Epithelial cell of esophagus (primary cell): Measurements from ENCODE around the gene EML2.

Experiments used
- DNase-seq: peaks from one replicate; pipeline ENCODE4 v3.0.0; 2010; ENCODE audit warnings: low read depth
- H3K4me3 ChIP-seq: 2 replicates; pipeline ENCODE4 v1.5.1; 2011; ENCODE audit warnings: mild to moderate bottlenecking, low read length, control low read depth
- TF ChIP-seq, protein P1 (sequence below): IDR thresholded peaks from 2 replicates; pipeline ENCODE4 v1.5.1; 2011; ENCODE audit warnings: low read depth, mild to moderate bottlenecking, low read length, control low read depth, inconsistent platforms; ENCODE audit not compliant: insufficient read depth; ENCODE audit errors: missing control alignments

EML2 gene

DNA sequence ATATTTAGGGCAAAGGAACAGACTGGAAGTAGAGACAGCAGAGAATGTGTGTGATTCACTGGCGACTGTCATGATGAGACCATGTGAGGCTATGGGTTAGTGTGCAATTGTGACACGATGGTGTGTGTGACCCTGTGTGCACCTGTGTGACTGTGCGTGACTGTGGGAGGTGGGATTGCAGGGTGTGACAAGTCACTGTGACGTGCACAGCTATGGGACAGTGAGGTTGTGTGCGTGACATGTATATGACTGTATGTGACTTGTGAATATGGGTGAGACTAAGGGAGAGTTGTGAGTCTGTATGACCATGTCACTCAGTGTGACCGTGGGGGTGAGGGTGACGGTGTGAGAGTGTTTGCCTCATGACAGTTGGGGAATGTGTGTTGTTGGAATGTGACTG lies 25.4 kb upstream of the EML2 start:
- no peak overlapping the region for H3K4me3 ChIP-seq
- DNase-seq = no peak
- TF ChIP-seq, protein P1, sequence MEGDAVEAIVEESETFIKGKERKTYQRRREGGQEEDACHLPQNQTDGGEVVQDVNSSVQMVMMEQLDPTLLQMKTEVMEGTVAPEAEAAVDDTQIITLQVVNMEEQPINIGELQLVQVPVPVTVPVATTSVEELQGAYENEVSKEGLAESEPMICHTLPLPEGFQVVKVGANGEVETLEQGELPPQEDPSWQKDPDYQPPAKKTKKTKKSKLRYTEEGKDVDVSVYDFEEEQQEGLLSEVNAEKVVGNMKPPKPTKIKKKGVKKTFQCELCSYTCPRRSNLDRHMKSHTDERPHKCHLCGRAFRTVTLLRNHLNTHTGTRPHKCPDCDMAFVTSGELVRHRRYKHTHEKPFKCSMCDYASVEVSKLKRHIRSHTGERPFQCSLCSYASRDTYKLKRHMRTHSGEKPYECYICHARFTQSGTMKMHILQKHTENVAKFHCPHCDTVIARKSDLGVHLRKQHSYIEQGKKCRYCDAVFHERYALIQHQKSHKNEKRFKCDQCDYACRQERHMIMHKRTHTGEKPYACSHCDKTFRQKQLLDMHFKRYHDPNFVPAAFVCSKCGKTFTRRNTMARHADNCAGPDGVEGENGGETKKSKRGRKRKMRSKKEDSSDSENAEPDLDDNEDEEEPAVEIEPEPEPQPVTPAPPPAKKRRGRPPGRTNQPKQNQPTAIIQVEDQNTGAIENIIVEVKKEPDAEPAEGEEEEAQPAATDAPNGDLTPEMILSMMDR = no peak

DNA sequence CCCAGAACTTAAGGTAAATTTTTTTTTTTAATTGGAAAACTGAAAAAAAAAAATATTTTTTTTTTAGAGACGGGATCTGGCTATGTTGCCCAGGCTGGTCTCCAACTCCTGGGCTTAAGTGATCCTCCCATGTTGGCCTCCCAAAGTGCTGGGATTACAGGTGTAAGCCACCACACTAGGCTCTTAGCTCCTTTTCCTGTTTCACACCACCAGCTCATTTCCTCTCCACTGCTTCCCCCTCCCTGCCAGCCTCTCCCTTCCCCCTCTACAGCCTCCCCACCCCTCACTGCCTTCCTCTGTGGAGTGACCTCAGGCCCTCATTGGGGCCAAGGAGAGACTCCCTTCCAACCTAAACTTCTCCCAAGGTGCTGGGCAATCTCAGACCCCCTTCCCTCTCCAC lies 24.6 kb upstream of the EML2 start:
- no peak for DNase-seq
- no peak overlapping the region for H3K4me3 ChIP-seq
- TF ChIP-seq, protein P1 = no peak

DNA sequence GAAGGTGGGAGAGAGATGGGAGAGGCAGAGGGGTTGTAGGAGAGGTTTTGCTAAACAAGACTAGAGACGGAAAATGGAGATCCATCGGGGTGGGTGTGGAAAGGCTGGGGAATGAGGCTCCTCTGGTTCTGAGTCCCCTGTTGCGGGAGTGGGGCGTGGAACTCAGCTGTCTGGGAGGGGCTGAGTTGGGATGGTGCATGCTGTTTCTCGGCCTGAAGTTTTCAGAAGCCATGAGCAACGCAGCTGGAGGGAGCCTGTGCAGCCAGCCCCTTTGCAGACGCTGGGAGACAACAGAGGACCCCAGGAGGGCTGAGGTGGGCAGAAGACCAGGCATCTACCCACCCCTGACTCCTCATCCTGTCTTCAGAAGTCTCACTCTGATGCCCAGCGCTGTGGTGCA lies 21.4 kb upstream of the EML2 start:
- no peak for DNase-seq
- TF ChIP-seq, protein P1 = no peak
- H3K4me3 ChIP-seq = no peak overlapping the region

DNA sequence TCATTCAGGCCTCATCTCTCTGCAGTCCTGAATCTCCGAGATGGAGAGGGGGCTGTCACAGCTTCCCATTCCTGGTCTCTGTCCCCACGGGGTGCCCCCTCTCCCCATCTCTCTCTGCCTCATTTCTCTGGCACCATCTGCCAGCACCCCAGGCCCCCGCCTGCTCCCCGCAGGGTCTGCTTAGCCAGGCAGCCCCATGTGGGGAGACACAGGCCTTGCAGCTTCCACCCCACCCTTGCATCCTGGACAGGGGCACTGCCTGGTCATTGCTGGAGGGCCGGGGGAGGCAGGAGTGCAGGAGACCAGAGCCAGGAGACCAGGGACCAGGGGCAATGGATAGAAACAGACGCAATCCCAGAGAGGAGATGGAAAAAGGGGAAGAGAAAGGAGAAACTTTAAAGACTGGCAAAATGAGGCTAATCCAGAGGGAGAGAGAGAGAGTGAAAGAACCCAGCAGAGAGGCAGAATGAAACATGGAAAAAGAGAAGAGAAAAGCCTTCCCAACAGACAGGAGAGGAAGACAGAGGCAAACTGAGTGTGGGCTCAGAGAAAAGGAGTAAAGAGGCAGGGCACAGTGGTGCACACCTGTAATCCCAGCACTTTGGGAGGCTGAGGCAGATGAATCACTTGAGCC lies 20.0 kb upstream of the EML2 start:
- DNase-seq = no peak
- no peak overlapping the region for H3K4me3 ChIP-seq
- TF ChIP-seq, protein P1 = no peak

DNA sequence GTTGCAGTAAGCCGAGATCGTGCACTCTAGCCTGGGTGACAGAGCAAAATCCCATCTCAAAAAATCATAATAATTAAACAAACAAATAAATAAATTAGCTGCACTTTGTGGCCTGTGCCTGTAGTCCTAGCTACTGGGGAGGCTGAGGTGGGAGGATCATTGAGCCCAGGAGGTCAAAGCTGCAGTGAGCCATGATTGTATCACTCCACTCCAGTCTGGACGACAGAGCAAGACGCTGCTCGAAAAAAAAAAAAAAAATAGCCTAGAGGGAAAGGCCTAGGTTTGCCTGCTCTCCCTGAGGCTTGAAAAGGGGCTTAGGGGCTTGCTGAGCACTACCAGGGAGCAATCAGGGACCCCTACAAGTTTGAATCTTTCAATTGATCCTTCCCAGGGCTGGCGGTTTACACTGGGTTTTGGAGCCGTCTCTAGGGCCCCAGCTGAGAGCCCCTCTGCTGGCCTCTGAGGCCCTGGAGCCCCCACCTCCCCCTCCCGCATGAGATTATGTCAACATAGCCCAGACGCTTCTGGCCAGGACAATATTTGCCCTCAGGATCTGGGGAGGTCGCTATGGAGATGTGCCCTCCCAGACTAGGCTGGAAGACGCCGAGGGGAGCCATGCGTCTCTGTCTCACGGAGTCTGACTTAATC lies 18.4 kb upstream of the EML2 start:
- TF ChIP-seq, protein P1 = no peak
- no peak overlapping the region for H3K4me3 ChIP-seq
- DNase-seq = no peak

DNA sequence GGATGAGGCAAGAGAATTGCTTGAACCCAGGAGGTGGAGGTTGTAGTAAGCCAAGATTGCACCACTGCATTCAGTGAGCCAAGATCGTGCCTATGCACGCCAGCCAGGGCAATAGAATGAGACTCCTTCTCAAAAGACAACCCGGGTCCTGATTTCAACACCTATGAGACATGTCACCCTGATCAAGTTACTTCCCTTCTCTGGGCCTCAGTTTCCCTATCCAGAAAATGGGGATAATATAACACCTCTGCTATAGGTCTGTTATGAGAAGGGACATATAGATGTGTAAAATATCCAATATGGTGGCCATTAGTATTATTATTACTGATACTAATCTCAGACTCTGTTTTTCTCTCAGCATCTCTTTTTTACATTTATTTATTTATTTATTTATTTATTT lies 15.9 kb upstream of the EML2 start:
- TF ChIP-seq, protein P1 = no peak
- no peak for DNase-seq
- no peak overlapping the region for H3K4me3 ChIP-seq

DNA sequence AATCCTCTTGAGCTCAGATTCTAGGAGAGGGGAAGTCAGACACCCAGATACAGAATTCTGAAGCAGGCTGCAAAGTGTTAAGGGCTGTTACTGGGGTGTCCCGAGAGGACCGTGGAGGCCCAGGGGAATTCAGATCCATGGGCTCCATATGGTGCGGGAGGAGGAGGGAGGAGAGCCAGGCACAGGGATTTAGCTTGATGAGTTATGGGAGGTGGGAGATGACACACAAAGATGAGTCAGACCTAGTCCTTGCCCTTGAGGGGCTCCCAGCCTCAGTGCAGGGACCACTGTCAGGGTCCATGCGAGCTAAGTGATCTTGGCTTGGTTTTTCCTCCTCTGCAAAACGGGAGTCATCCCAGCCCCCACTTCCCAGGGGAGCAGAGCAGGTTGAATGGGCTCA lies 14.4 kb upstream of the EML2 start:
- TF ChIP-seq, protein P1 = no peak
- DNase-seq = no peak
- H3K4me3 ChIP-seq = no peak overlapping the region
